HEK293T (cell line): ENCODE results near the gene ALDOC.

Source experiments
- CTCF ChIA-PET: fragments of 350-600 bp; formaldehyde crosslinking; extraction: SDS; loops from one replicate; lab custom pipeline; 2021; ENCODE audit warnings: antibody characterized with exemption, inconsistent platforms; lab: Yijun Ruan, JAX
- POLR2A ChIA-PET: fragments of 350-600 bp; formaldehyde crosslinking; extraction: SDS; loops from one replicate; lab custom pipeline; 2020; ENCODE audit warnings: antibody characterized with exemption, inconsistent platforms; lab: Yijun Ruan, JAX
- DNase-seq: peaks from one replicate; pipeline ENCODE4 v3.0.0; 2012; ENCODE audit warnings: mixed read lengths; ENCODE audit errors: extremely low spot score
- ARNT ChIP-seq: fragments of 450-650 bp; IDR thresholded peaks from 2 replicates; pipeline ENCODE4 v1.6.1; 2017; ENCODE audit warnings: mild to moderate bottlenecking
- BHLHE40 ChIP-seq: fragments of 450-650 bp; IDR thresholded peaks from 2 replicates; pipeline ENCODE4 v1.6.1; 2016; ENCODE audit warnings: mild to moderate bottlenecking, moderate library complexity, borderline replicate concordance
- CTBP1 ChIP-seq: fragments of 450-650 bp; IDR thresholded peaks from 2 replicates; pipeline ENCODE4 v1.6.1; 2016; ENCODE audit warnings: borderline replicate concordance
- ELF4 ChIP-seq: fragments of 450-650 bp; IDR thresholded peaks from 2 replicates; pipeline ENCODE4 v1.6.1; 2017; ENCODE audit warnings: antibody characterized with exemption
- FOXA1 ChIP-seq: fragments of 450-650 bp; IDR thresholded peaks from 2 replicates; pipeline ENCODE4 v1.6.1; 2016; ENCODE audit warnings: mild to moderate bottlenecking
- FOXK2 ChIP-seq: fragments of 450-650 bp; IDR thresholded peaks from 2 replicates; pipeline ENCODE4 v1.6.1; 2016; ENCODE audit warnings: mild to moderate bottlenecking
- FOXM1 ChIP-seq: fragments of 450-650 bp; IDR thresholded peaks from 2 replicates; pipeline ENCODE4 v1.6.1; 2017; ENCODE audit warnings: mild to moderate bottlenecking, borderline replicate concordance
- HDGF ChIP-seq: fragments of 450-650 bp; IDR thresholded peaks from 2 replicates; pipeline ENCODE4 v1.6.1; 2017; ENCODE audit warnings: antibody characterized with exemption, borderline replicate concordance
- L3MBTL2 ChIP-seq: fragments of 450-650 bp; conservative IDR thresholded peaks from 2 replicates; pipeline ENCODE4 v1.6.1; 2016; ENCODE audit warnings: mild to moderate bottlenecking
- LEF1 ChIP-seq: fragments of 450-650 bp; IDR thresholded peaks from 2 replicates; pipeline ENCODE4 v1.6.1; 2017; ENCODE audit warnings: mild to moderate bottlenecking, borderline replicate concordance
- NFRKB ChIP-seq: fragments of 450-650 bp; IDR thresholded peaks from 2 replicates; pipeline ENCODE4 v1.6.1; 2016; ENCODE audit warnings: mild to moderate bottlenecking, moderate library complexity
- SP1 ChIP-seq: fragments of 450-650 bp; IDR thresholded peaks from 2 replicates; pipeline ENCODE4 v1.6.1; 2017
- SUZ12 ChIP-seq: fragments of 450-650 bp; IDR thresholded peaks from 2 replicates; pipeline ENCODE4 v1.6.1; 2016; ENCODE audit warnings: mild to moderate bottlenecking
- TARDBP ChIP-seq: fragments of 450-650 bp; IDR thresholded peaks from 2 replicates; pipeline ENCODE4 v1.6.1; 2016
- ZNF384 ChIP-seq: fragments of 450-650 bp; IDR thresholded peaks from 2 replicates; pipeline ENCODE4 v1.6.1; 2016
- TF ChIP-seq, protein P1 (sequence below): fragments of 450-650 bp; IDR thresholded peaks from 2 replicates; pipeline ENCODE4 v1.6.1; 2016

The ALDOC gene

DNA sequence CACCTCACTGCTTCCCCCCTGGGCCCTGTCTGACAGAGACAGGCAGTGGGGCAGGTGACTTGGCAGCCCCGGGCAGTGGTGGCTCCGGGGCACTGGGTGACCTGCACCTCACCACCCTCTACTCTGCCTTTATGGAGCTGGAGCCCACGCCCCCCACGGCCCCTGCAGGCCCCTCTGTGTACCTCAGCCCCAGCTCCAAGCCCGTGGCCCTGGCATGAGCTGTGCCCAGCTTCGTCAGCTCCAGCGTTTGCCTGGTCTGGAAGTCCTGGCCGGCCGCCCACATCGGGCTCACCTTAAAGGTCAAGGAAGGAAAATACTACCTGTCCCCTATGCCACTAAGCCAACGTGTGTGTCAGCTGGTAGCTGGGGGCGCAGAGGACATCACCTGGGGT is 39.5 kb downstream of the ALDOC start:
- TF ChIP-seq, protein P1, sequence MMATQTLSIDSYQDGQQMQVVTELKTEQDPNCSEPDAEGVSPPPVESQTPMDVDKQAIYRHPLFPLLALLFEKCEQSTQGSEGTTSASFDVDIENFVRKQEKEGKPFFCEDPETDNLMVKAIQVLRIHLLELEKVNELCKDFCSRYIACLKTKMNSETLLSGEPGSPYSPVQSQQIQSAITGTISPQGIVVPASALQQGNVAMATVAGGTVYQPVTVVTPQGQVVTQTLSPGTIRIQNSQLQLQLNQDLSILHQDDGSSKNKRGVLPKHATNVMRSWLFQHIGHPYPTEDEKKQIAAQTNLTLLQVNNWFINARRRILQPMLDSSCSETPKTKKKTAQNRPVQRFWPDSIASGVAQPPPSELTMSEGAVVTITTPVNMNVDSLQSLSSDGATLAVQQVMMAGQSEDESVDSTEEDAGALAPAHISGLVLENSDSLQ = no peak
- TF ChIP-seq CTBP1 (no peak), FOXM1 (no peak), BHLHE40 (no peak), HDGF (no peak), NFRKB (no peak), SP1 (no peak), LEF1 (no peak), ARNT (no peak), SUZ12 (no peak), ZNF384 (no peak), FOXK2 (no peak), TARDBP (no peak), L3MBTL2 (no peak), FOXA1 (no peak), ELF4 (no peak)
- ChIA-PET CTCF (interaction anchor here (0.5 to 3.7 kb wide), 5 partner anchors 11 to 106 kb away, joined by 3 to 16 read pairs (median 3); no protein-coding TSS in a partner anchor), POLR2A (interaction anchor here (1.3 kb wide), 1 partner anchor 13 kb away, joined by 4 read pairs; no protein-coding TSS in a partner anchor)
- DNase-seq = no peak

DNA sequence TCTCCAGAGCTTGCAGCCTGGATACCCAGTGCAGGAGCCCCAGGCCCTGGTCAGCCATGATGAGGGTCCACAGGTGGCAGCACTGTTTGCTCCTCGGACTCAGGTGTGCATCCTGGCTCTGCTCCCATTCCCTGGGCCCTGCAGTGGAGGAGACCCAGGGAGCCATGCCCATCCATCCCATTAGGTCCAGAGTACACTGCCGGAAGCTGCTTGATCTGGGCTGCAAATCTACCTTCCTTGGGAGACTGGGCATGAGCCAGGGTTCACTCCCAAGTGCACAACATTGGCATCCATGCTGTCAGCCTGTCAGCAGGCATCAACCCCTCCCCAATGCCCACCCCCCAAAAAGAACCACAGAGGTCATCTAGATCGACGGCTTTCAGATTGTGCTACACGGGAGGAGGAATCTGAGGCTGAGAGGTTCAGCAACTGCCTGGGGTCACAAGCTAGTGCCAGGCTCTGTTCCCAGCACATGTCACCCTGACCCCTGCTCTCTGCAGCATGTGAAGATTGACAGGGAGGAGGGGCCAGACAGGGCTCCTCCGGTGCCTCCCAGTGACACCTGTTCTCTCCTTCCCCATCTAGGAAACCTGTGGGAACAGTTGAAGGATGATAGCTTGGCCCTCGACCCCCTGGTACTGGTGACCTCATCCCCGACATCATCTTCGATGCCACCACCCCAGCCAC is 40.0 kb downstream of the ALDOC start:
- CTCF ChIA-PET = interaction anchor here (0.5 to 3.7 kb wide), 4 partner anchors 12 to 105 kb away, joined by 3 to 16 read pairs (median 6); no protein-coding TSS in a partner anchor
- POLR2A ChIA-PET = interaction anchor here (1.1 to 1.3 kb wide), 2 partner anchors 13 to 35 kb away, joined by 3 to 4 read pairs; partner anchors contain the start of gene PIGS
- DNase-seq = no peak
- no peak for TF ChIP-seq L3MBTL2
- no peak for TF ChIP-seq FOXA1
- TF ChIP-seq NFRKB = no peak
- TF ChIP-seq, protein P1 = no peak
- TF ChIP-seq FOXK2 = no peak
- no peak for TF ChIP-seq TARDBP

DNA sequence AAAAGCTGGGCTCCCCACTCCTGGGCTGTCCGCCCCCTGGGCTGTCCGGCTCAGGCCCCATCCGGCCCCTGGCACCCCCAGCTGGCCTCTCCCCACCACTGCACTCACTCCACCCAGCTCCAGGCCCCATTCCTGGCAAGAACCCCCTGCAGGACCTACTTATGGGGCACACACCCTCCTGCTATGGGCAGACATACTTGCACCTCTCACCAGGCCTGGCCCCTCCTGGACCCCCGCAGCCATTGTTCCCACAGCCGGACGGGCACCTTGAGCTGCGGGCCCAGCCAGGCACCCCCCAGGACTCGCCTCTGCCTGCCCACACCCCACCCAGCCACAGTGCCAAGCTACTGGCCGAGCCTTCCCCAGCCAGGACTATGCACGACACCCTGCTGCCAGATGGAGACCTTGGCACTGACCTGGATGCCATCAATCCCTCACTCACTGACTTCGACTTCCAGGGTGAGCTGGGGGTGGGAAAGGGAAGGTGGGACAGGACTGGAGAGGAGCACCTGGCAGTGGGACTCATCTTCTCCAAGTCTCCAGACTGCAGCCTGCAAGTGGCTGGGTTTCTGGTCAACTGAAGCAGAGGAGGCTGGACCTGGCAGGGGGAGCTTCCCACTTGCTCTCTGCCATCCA is 41.8 kb downstream of the ALDOC start:
- TF ChIP-seq FOXK2 = no peak
- TF ChIP-seq TARDBP = no peak
- no peak for TF ChIP-seq FOXA1
- no peak for TF ChIP-seq ZNF384
- no peak for TF ChIP-seq BHLHE40
- DNase-seq = no peak
- CTCF ChIA-PET = interaction anchor here (0.6 to 3.7 kb wide), 4 partner anchors 14 to 41 kb away, joined by 3 to 16 read pairs (median 6); no protein-coding TSS in a partner anchor
- POLR2A ChIA-PET = interaction anchor here (1.0 kb wide), 1 partner anchor 40 kb away, joined by 5 read pairs; no protein-coding TSS in a partner anchor

DNA sequence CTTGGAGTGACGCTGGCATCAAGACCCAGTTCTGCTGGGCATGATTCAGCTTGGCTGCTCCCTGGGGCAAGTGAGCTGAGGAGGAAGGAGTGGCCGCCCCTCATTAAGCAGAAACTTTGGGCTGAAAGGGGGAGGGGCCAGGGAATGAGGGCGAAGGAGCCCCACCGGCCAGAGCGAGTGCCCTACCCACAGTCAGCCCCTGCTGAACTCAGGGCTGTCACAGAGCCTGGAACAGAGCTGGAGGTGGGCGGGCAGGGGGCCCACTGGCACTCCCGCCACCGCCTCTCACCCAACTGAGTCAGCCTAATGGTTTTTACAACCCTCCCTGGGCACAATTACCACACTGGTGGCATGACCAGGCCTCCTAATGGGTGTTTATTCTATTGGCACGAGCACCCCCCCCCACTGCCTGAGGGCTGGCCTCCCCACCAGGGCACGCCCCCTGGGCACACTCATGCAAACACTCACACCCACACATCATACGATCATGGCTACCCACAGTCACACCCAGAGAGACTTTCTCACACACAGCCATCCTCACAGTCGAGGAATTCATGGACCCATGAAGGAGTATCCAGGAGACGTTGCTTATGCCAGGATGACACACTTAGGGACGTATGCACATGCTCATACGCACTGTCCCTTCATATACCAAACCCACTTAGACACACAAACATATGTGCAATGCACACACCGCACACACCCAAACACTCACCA is 43.4 kb downstream of the ALDOC start:
- ChIA-PET CTCF (no interaction called here), POLR2A (no interaction called here)
- TF ChIP-seq TARDBP = no peak
- TF ChIP-seq LEF1 = no peak
- no peak for TF ChIP-seq FOXA1
- TF ChIP-seq, protein P1 = no peak
- TF ChIP-seq NFRKB = no peak
- DNase-seq = no peak

DNA sequence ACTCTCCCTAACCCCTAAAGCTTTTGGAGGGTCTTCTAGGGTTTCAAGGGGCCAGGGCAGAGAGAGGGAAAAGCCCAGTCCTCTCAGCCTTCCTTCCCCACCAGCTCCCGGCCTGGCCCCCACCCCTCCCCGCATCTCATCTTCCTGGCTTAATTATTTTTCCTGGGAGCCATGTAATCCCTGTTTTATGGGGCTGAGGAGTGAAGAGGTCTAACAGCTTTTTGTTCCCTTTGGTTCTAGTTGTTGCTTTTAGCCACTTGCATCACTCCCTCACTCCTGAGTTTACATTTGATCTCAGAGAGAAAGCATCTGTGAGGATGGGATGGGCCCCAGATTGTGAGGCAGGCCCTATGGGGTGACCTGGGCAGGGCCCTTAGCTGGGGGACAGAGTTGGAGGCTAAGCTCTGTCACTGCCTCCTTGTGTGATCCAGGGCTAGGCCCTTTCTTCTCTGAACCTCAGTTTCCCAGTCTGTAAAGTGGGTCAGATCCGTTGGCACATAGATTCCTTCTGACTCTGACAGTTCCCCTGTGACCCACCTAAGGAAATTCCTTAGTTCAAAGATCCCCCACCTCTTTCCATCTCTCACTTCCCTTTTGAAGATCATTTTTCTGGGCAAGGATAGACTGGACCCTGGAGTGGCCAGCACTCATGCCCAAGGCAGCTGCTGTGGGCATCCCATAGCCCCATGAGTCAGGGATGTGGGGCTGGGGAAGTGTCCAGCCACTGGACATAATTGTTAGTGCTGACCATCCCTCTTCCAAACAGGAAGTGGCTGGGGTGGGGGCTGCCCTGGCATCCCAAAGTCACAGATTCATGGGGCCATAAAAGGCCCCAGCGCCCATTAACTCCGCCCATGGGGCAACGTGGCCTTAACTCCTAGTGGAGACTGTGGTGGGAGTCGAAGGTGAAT is 44.4 kb downstream of the ALDOC start:
- TF ChIP-seq TARDBP (no peak), ARNT (no peak), FOXM1 (no peak), ELF4 (no peak)
- POLR2A ChIA-PET = interaction anchor here (1.2 kb wide), 1 partner anchor 12 kb away, joined by 3 read pairs; no protein-coding TSS in a partner anchor
- CTCF ChIA-PET = interaction anchor here (0.5 to 0.6 kb wide), 2 partner anchors 7 to 46 kb away, joined by 3 to 7 read pairs; no protein-coding TSS in a partner anchor
- no peak for DNase-seq
